A549 (cell line): ENCODE data around the gene KLHL22. TPM values are rescaled to one million over a fixed set of nuclear protein-coding genes. Genes with fewer than 3 reads are reported as not detected.
"Not testable (repeated sequence)": the region's sequence is repeated elsewhere in the genome, so short reads cannot be mapped to it uniquely, and the experiment has no call there.

Experiments used
- ATAC-seq, 2 experiments: fragments of 200-7000 bp in 1 of 2; fragments of >200 bp in 1 of 2; cut with Nextera tagmentation in 1 of 2; cut with Tn5 transposase in 1 of 2; 3 replicates each; pipeline versions ENCODE4 v1.8.0 to v1.9.1; 2018 to 2020; ENCODE audit warnings: mild to moderate bottlenecking in 1 of 2, moderate library complexity in 1 of 2
- CTCF ChIA-PET: fragments of 300-600 bp; sonication (Branson Sonifier 250); formaldehyde crosslinking; extraction: SDS; loops from one replicate; lab custom pipeline; 2021; ENCODE audit warnings: antibody characterized with exemption, inconsistent platforms; lab: Yijun Ruan, JAX
- POLR2A ChIA-PET: fragments of 350-600 bp; formaldehyde crosslinking; extraction: SDS; loops from one replicate; lab custom pipeline; 2021; ENCODE audit warnings: antibody characterized with exemption, inconsistent platforms; lab: Yijun Ruan, JAX
- DNase-seq, 2 experiments: peaks; one replicate each; pipeline versions ENCODE4 v3.0.0 to v3.0.0-alpha.2; 2011 to 2016; ENCODE audit warnings: low read depth in 1 of 2, low spot score in 1 of 2
- FAIRE-seq: peaks from 2 replicates; lab custom pipeline; 2011; peaks lifted over from hg19 to GRCh38; lab: Jason Lieb, UNC
- H3K27ac ChIP-seq, 2 experiments: fragments of >200 bp; sonication (Bioruptor Twin); formaldehyde crosslinking; 3 replicates each; pipeline ENCODE4 v1.5.1; 2016 to 2017
- H3K4me1 ChIP-seq: fragments of >200 bp; sonication (Bioruptor Twin); formaldehyde crosslinking; 3 replicates; pipeline ENCODE4 v1.6.1; 2016
- H3K4me2 ChIP-seq: fragments of >200 bp; sonication (Bioruptor Twin); formaldehyde crosslinking; 3 replicates; pipeline ENCODE4 v1.6.1; 2016
- H3K4me3 ChIP-seq: fragments of >200 bp; sonication (Bioruptor Twin); formaldehyde crosslinking; 3 replicates; pipeline ENCODE4 v1.5.1; 2016
- H3K9me3 ChIP-seq: fragments of >200 bp; sonication (Bioruptor Twin); formaldehyde crosslinking; 3 replicates; pipeline ENCODE4 v1.6.1; 2016
- BHLHE40 ChIP-seq: IDR thresholded peaks from 2 replicates; pipeline ENCODE4 v1.6.1; 2012; ENCODE audit warnings: low read depth, low read length, inconsistent platforms
- CEBPB ChIP-seq, 2 experiments: fragments of >200 bp in 1 of 2; sonication (Bioruptor Twin) in 1 of 2; formaldehyde crosslinking in 1 of 2; IDR thresholded peaks; 2 replicates each; pipeline ENCODE4 v1.6.1; 2012 to 2016
- CHD4 ChIP-seq: fragments of 200-600 bp; sonication (generic); IDR thresholded peaks from 2 replicates; pipeline ENCODE4 v1.6.1; 2016; ENCODE audit warnings: antibody characterized with exemption, mild to moderate bottlenecking, borderline replicate concordance
- EHF ChIP-seq: fragments of 250-450 bp; sonication (Bioruptor Pico); IDR thresholded peaks from 2 replicates; pipeline ENCODE4 v1.5.0; 2020; ENCODE audit warnings: mild to moderate bottlenecking
- ELK1 ChIP-seq: fragments of 150-350 bp; IDR thresholded peaks from 2 replicates; pipeline ENCODE4 v1.6.1; 2014; ENCODE audit warnings: low read depth, mild to moderate bottlenecking, low read length
- EP300 ChIP-seq, 2 experiments: fragments of >200 bp; sonication (Bioruptor Twin); formaldehyde crosslinking; IDR thresholded peaks; 2 replicates in 1 of 2; 3 replicates in 1 of 2; pipeline ENCODE4 v1.6.1; 2016 to 2017
- FOSL2 ChIP-seq, 2 experiments: fragments of 450-650 bp in 1 of 2; fragments of >200 bp in 1 of 2; sonication (Bioruptor Twin) in 1 of 2; formaldehyde crosslinking; IDR thresholded peaks; 2 replicates each; pipeline versions ENCODE4 v1.5.0 to v1.6.1; 2016 to 2020; ENCODE audit warnings: mild to moderate bottlenecking in 1 of 2, moderate library complexity in 1 of 2
- HMGXB4 ChIP-seq: fragments of 250-450 bp; sonication (Bioruptor Pico); IDR thresholded peaks from 2 replicates; pipeline ENCODE4 v1.5.0; 2021; ENCODE audit warnings: mild to moderate bottlenecking, moderate library complexity, borderline replicate concordance
- HOXA7 ChIP-seq: fragments of 250-450 bp; sonication (Bioruptor Pico); IDR thresholded peaks from 2 replicates; pipeline ENCODE4 v1.5.0; 2020; ENCODE audit warnings: mild to moderate bottlenecking, moderate library complexity
- MAX ChIP-seq: IDR thresholded peaks from 2 replicates; pipeline ENCODE4 v1.6.1; 2012
- NFE2L2 ChIP-seq: fragments of 150-350 bp; conservative IDR thresholded peaks from 2 replicates; pipeline ENCODE4 v1.6.1; 2014; ENCODE audit warnings: low read length
- PBX3 ChIP-seq: IDR thresholded peaks from 2 replicates; pipeline ENCODE4 v1.6.1; 2012
- PHF8 ChIP-seq: fragments of 200-600 bp; sonication (generic); IDR thresholded peaks from 2 replicates; pipeline ENCODE4 v1.6.1; 2016; ENCODE audit warnings: low read depth, mild to moderate bottlenecking, antibody characterized with exemption, moderate library complexity, borderline replicate concordance
- ZFP36 ChIP-seq: fragments of 450-650 bp; IDR thresholded peaks from 2 replicates; pipeline ENCODE4 v1.6.1; 2014; ENCODE audit warnings: borderline replicate concordance; ENCODE audit not compliant: partially characterized antibody
- ZSCAN20 ChIP-seq: fragments of 250-450 bp; sonication (Bioruptor Pico); IDR thresholded peaks from 2 replicates; pipeline ENCODE4 v1.8.0; 2022; ENCODE audit warnings: mild to moderate bottlenecking, moderate library complexity
- WGBS: methylation state at CpG from one replicate; pipeline ENCODE4 v1.1.6; 2017; ENCODE audit errors: missing lambda C conversion rate; 5-methylcytosine and 5-hydroxymethylcytosine counted together
- polyA plus RNA-seq, 4 experiments: library from polyadenylated mRNA; depleted of rRNA in 3 of 4; stranded (reverse); fragments of >200 nt; fragmentation: RNase III in 1 of 4; extraction: RNeasy Plus Mini Kit Qiagen cat#74134 plus additional on column Dnase treatment in 1 of 4; gene quantifications; 2 replicates in 3 of 4; 3 replicates in 1 of 4; pipeline ENCODE4 v1.2.3, GENCODE V29; 2011 to 2017

The KLHL22 gene
- polyA plus RNA-seq, 2 of the 4 experiments (the other 2 are of a cell fraction), result 11.7 TPM

- TF ChIP-seq PHF8 (no peak), CEBPB (IDR thresholded peaks at IDR 0.05) (no peak), ZFP36 (no peak)
These were observed 24.3 kb downstream of the KLHL22 start (continued) for GRCh38 chr22:20471126-20471833.

GRCh38 chr22:20470525-20470924 is 25.1 kb downstream of the KLHL22 start:
- POLR2A ChIA-PET, CTCF ChIA-PET: not testable (repeated sequence)
- 97% methylated on average over 2 of the region's 2 CpGs for WGBS

GRCh38 chr22:20469110-20469868 is 26.3 kb downstream of the KLHL22 start:
- 81% methylated on average over 6 of the region's 6 CpGs for WGBS
- Histone ChIP-seq H3K4me1 (no peaks in the 10 kb centered on the region), H3K27ac (no peak overlapping the region), H3K9me3 (no peaks in the 10 kb centered on the region), H3K4me3 (no peak overlapping the region), H3K4me2 (no peak overlapping the region)
- TF ChIP-seq ELK1 (no peak), BHLHE40 (no peak), EHF (CRISPR knock-in tag) (no peak), EP300 (IDR thresholded peaks at IDR 0.05) (no peak), HOXA7 (no peak), ZSCAN20 (CRISPR knock-in tag) (no peak), CEBPB (IDR thresholded peaks at IDR 0.05) (no peak), NFE2L2 (no peak), HMGXB4 (CRISPR knock-in tag) (no peak), PBX3 (no peak), MAX (no peak), FOSL2 (IDR thresholded peaks at IDR 0.05) (no peak), FOSL2 (CRISPR knock-in tag; IDR thresholded peaks at IDR 0.05) (no peak), CHD4 (no peak)
- no peak for ATAC-seq
- ChIA-PET CTCF (no interaction called here), POLR2A (no interaction called here)
- no peak for FAIRE-seq
- no peak for DNase-seq

More at GRCh38 chr22:20470525-20470924, 25.1 kb downstream of the KLHL22 start:
- H3K27ac ChIP-seq, H3K4me2 ChIP-seq, FAIRE-seq, ATAC-seq, H3K4me3 ChIP-seq, DNase-seq, H3K4me1 ChIP-seq, H3K9me3 ChIP-seq: not testable (repeated sequence)
